Liver (tissue), 9 donors: ENCODE data around the gene ARPIN. TPM values are rescaled to one million over a fixed set of nuclear protein-coding genes. Genes with fewer than 3 reads are reported as not detected.

Experiments used
- DNase-seq: peaks from one replicate; pipeline ENCODE4 v3.0.0-alpha.2; 2017; ENCODE audit warnings: low spot score
- H3K27ac ChIP-seq, 2 donors: one replicate each; pipeline ENCODE4 v1.7.0; 2013; ENCODE audit warnings: inconsistent platforms in 2 of 2, low read length in 2 of 2, control low read depth in 1 of 2, low read depth in 1 of 2, mild to moderate bottlenecking in 1 of 2
- H3K27me3 ChIP-seq, 4 donors: one replicate each; pipeline versions ENCODE4 v1.6.1 to v1.7.0; 2013; ENCODE audit warnings: low read length in 3 of 4, inconsistent platforms in 1 of 4, mild to moderate bottlenecking in 1 of 4, moderate library complexity in 1 of 4; ENCODE audit not compliant: control insufficient read depth in 4 of 4, insufficient read depth in 4 of 4
- H3K36me3 ChIP-seq, 4 donors: one replicate each; pipeline versions ENCODE4 v1.6.1 to v1.7.0; 2013; ENCODE audit warnings: low read length in 3 of 4, mild to moderate bottlenecking in 3 of 4, low read depth in 1 of 4, moderate library complexity in 1 of 4; ENCODE audit not compliant: control insufficient read depth in 4 of 4, insufficient read depth in 3 of 4
- H3K4me1 ChIP-seq, 4 donors: one replicate each; pipeline versions ENCODE4 v1.6.1 to v1.7.0; 2013; ENCODE audit warnings: low read length in 3 of 4, mild to moderate bottlenecking in 3 of 4, moderate library complexity in 1 of 4; ENCODE audit not compliant: control insufficient read depth in 4 of 4, insufficient read depth in 4 of 4
- H3K4me3 ChIP-seq, 3 donors: one replicate each; pipeline versions ENCODE4 v1.6.1 to v1.7.0; 2013; ENCODE audit warnings: low read length in 3 of 3, control low read depth in 1 of 3, low read depth in 1 of 3, mild to moderate bottlenecking in 1 of 3
- H3K9ac ChIP-seq, 2 donors: one replicate each; pipeline ENCODE4 v1.7.0; 2013; ENCODE audit warnings: low read length in 2 of 2, mild to moderate bottlenecking in 2 of 2, moderate library complexity in 2 of 2, control low read depth in 1 of 2, low read depth in 1 of 2
- H3K9me3 ChIP-seq, 4 donors: one replicate each; pipeline versions ENCODE4 v1.6.1 to v1.7.0; 2013; ENCODE audit warnings: low read length in 3 of 4; ENCODE audit not compliant: control insufficient read depth in 4 of 4
- EGR1 ChIP-seq, 2 donors: IDR thresholded peaks; 2 replicates each; pipeline ENCODE4 v1.6.1; 2016 to 2018; ENCODE audit warnings: antibody characterized with exemption in 2 of 2, low read depth in 2 of 2
- FOXA2 ChIP-seq: IDR thresholded peaks from 2 replicates; pipeline ENCODE4 v1.6.1; 2016; ENCODE audit warnings: antibody characterized with exemption
- GABPA ChIP-seq, 2 donors: IDR thresholded peaks in 1 of 2; conservative IDR thresholded peaks in 1 of 2; 2 replicates each; pipeline ENCODE4 v1.6.1; 2016; ENCODE audit warnings: antibody characterized with exemption in 2 of 2, mild to moderate bottlenecking in 1 of 2, moderate library complexity in 1 of 2
- HNF4A ChIP-seq, 2 donors: conservative IDR thresholded peaks; 2 replicates each; pipeline ENCODE4 v1.6.1; 2016; ENCODE audit warnings: antibody characterized with exemption in 2 of 2, mild to moderate bottlenecking in 2 of 2
- HNF4G ChIP-seq: IDR thresholded peaks from 2 replicates; pipeline ENCODE4 v1.6.1; 2016; ENCODE audit warnings: antibody characterized with exemption
- JUND ChIP-seq, 2 donors: IDR thresholded peaks; 2 replicates each; pipeline ENCODE4 v1.6.1; 2016; ENCODE audit warnings: antibody characterized with exemption in 2 of 2
- NR2F2 ChIP-seq: IDR thresholded peaks from 2 replicates; pipeline ENCODE4 v1.6.1; 2016; ENCODE audit warnings: antibody characterized with exemption
- RAD21 ChIP-seq, 2 donors: IDR thresholded peaks; 2 replicates each; pipeline ENCODE4 v1.6.1; 2016; ENCODE audit warnings: antibody characterized with exemption in 2 of 2, mild to moderate bottlenecking in 2 of 2
- RXRA ChIP-seq, 2 donors: IDR thresholded peaks; 2 replicates each; pipeline ENCODE4 v1.6.1; 2017 to 2018; ENCODE audit warnings: antibody characterized with exemption in 2 of 2, mild to moderate bottlenecking in 1 of 2
- TAF1 ChIP-seq: conservative IDR thresholded peaks from 2 replicates; pipeline ENCODE4 v1.6.1; 2016; ENCODE audit warnings: antibody characterized with exemption, mild to moderate bottlenecking
- YY1 ChIP-seq: IDR thresholded peaks from 2 replicates; pipeline ENCODE4 v1.6.1; 2016; ENCODE audit warnings: antibody characterized with exemption, mild to moderate bottlenecking
- WGBS: extraction: QIAGEN DNeasy Blood & Tissue Kit; methylation state at CpG from one replicate; pipeline ENCODE4 v1.1.7; 2013; 5-methylcytosine and 5-hydroxymethylcytosine counted together
- polyA plus RNA-seq, 2 donors: library from polyadenylated mRNA; stranded (reverse) in 1 of 2; unstranded in 1 of 2; fragments of 200-250 nt in 1 of 2; fragments of >200 nt in 1 of 2; fragmentation: Nextera tagmentation in 1 of 2; extraction: Ambion mirVana in 1 of 2; gene quantifications; one replicate each; pipeline versions ENCODE4 v1.2.1 to v1.2.3, GENCODE V29; 2013 to 2015
- total RNA-seq, 2 donors: library from RNA; depleted of rRNA; stranded (reverse); fragments of >200 nt; gene quantifications; one replicate each; pipeline ENCODE4 v1.2.3, GENCODE V29; 2014
- TF ChIP-seq, protein P1 (sequence below): fragments of 150-350 bp; IDR thresholded peaks from 2 replicates; pipeline ENCODE4 v1.5.1; 2017; ENCODE audit warnings: improper control_type of control experiment, low read depth, low read length; ENCODE audit not compliant: missing input control
- TF ChIP-seq, protein P2 (sequence below): IDR thresholded peaks from 2 replicates; pipeline ENCODE4 v1.6.1; 2016; ENCODE audit warnings: antibody characterized with exemption
- TF ChIP-seq, protein P3 (sequence below): IDR thresholded peaks from 2 replicates; pipeline ENCODE4 v1.6.1; 2016; ENCODE audit warnings: antibody characterized with exemption
- TF ChIP-seq, protein P4 (sequence below): IDR thresholded peaks from 2 replicates; pipeline ENCODE4 v1.6.1; 2016; ENCODE audit warnings: antibody characterized with exemption, mild to moderate bottlenecking
- donor health status: healthy.
- donor health status: healthy.
- donor health status: healthy.
- donor health status: healthy.
- donor health status: healthy.

ARPIN gene
- total and polyA plus RNA-seq, 4 donors = 1.6 to 7.2 (median 3.5) TPM

DNA sequence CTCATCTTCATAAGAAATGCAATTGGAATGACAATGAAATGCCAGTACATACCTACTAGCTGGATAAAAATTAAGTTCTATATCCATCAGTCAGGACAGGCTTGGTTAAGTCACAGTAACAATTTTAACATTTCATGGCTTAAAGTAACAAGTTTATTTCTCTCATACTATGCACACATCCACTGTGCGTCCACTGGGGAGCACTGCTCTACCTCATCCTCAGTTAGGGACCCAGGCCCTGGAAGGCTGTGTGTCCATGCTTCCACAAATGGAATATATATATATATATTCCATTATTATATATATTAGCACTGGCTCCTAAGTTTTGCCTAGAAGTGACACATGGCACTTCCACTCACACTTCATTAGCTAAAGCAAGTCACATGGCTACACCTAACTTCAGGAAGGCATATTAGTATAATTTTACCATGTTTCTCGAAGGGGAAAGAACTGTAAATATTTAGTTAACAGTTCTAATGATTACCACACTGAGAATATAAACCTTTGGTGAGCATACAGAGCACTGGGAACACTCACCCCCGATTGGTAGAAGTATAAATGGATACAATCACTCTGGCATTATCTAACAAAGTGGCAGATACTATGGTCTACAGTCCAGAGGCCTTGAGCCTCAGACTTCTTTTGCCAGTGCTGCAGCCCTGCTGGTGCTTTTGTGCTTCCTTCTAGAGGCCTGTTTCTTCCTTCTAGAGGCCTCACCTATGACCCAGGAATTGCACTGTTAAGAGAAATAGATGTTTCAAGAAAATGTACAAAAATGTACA lies 47.6 kb downstream of the ARPIN start:
- H3K27ac ChIP-seq = peak overlapping the region in 1 of 2 donors; percentile 19
- H3K9me3 ChIP-seq = no peaks in the 10 kb centered on the region
- 48% methylated on average over 3 of the region's 3 CpGs for WGBS
- peaks cover 1 to 12% (median 7%) of the 10 kb centered on the region in 4 donors for H3K36me3 ChIP-seq
- TF ChIP-seq HNF4A (conservative IDR thresholded peaks at IDR 0.05) (peak; percentile 54 to 83), RXRA (IDR thresholded peaks at IDR 0.05) (peak in 1 of 2 donors; percentile 58), EGR1 (IDR thresholded peaks at IDR 0.05; ENCODE audit: low read depth in 2 of 2) (no peak), HNF4G (peak; percentile 14), FOXA2 (no peak), JUND (IDR thresholded peaks at IDR 0.05) (peak in 1 of 2 donors; percentile 5), GABPA (IDR thresholded peaks at IDR 0.05 in 1 of 2, conservative IDR thresholded peaks at IDR 0.05 in 1 of 2) (no peak), YY1 (peak; percentile 44)
- TF ChIP-seq, protein P1, sequence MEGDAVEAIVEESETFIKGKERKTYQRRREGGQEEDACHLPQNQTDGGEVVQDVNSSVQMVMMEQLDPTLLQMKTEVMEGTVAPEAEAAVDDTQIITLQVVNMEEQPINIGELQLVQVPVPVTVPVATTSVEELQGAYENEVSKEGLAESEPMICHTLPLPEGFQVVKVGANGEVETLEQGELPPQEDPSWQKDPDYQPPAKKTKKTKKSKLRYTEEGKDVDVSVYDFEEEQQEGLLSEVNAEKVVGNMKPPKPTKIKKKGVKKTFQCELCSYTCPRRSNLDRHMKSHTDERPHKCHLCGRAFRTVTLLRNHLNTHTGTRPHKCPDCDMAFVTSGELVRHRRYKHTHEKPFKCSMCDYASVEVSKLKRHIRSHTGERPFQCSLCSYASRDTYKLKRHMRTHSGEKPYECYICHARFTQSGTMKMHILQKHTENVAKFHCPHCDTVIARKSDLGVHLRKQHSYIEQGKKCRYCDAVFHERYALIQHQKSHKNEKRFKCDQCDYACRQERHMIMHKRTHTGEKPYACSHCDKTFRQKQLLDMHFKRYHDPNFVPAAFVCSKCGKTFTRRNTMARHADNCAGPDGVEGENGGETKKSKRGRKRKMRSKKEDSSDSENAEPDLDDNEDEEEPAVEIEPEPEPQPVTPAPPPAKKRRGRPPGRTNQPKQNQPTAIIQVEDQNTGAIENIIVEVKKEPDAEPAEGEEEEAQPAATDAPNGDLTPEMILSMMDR = no peak
- H3K27me3 ChIP-seq = no peaks in the 10 kb centered on the region
- no peak overlapping the region for H3K4me3 ChIP-seq
- DNase-seq = no peak
- peaks cover 9 to 23% (median 11%) of the 10 kb centered on the region in 4 donors for H3K4me1 ChIP-seq
- no peak overlapping the region for H3K9ac ChIP-seq

DNA sequence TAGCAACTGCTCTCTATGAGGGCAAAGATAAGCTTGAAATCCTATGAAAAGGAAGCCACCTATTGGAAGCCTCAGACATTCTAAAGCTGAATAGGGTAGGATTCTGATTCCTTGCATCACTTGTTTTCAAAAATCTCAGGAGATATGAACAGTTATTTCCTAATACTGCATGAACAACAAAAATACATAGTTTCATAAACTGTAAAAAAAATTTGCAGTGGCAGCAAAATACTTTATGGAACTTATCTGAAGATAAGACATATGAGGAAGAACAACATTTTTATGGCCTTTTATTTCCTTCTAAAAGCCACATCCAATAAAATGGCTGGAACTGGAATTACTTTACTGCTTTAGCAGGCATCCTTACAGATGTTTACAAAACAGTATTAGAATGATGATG lies 48.8 kb downstream of the ARPIN start:
- H3K36me3 ChIP-seq = peaks cover 1 to 12% (median 8%) of the 10 kb centered on the region in 4 donors
- no peak overlapping the region for H3K4me3 ChIP-seq
- TF ChIP-seq YY1 = no peak
- TF ChIP-seq, protein P2, sequence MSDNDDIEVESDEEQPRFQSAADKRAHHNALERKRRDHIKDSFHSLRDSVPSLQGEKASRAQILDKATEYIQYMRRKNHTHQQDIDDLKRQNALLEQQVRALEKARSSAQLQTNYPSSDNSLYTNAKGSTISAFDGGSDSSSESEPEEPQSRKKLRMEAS = no peak
- TF ChIP-seq NR2F2 = no peak
- TF ChIP-seq RXRA (IDR thresholded peaks at IDR 0.05) = no peak
- TF ChIP-seq, protein P3, sequence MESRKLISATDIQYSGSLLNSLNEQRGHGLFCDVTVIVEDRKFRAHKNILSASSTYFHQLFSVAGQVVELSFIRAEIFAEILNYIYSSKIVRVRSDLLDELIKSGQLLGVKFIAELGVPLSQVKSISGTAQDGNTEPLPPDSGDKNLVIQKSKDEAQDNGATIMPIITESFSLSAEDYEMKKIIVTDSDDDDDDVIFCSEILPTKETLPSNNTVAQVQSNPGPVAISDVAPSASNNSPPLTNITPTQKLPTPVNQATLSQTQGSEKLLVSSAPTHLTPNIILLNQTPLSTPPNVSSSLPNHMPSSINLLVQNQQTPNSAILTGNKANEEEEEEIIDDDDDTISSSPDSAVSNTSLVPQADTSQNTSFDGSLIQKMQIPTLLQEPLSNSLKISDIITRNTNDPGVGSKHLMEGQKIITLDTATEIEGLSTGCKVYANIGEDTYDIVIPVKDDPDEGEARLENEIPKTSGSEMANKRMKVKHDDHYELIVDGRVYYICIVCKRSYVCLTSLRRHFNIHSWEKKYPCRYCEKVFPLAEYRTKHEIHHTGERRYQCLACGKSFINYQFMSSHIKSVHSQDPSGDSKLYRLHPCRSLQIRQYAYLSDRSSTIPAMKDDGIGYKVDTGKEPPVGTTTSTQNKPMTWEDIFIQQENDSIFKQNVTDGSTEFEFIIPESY = no peak
- TF ChIP-seq, protein P4, sequence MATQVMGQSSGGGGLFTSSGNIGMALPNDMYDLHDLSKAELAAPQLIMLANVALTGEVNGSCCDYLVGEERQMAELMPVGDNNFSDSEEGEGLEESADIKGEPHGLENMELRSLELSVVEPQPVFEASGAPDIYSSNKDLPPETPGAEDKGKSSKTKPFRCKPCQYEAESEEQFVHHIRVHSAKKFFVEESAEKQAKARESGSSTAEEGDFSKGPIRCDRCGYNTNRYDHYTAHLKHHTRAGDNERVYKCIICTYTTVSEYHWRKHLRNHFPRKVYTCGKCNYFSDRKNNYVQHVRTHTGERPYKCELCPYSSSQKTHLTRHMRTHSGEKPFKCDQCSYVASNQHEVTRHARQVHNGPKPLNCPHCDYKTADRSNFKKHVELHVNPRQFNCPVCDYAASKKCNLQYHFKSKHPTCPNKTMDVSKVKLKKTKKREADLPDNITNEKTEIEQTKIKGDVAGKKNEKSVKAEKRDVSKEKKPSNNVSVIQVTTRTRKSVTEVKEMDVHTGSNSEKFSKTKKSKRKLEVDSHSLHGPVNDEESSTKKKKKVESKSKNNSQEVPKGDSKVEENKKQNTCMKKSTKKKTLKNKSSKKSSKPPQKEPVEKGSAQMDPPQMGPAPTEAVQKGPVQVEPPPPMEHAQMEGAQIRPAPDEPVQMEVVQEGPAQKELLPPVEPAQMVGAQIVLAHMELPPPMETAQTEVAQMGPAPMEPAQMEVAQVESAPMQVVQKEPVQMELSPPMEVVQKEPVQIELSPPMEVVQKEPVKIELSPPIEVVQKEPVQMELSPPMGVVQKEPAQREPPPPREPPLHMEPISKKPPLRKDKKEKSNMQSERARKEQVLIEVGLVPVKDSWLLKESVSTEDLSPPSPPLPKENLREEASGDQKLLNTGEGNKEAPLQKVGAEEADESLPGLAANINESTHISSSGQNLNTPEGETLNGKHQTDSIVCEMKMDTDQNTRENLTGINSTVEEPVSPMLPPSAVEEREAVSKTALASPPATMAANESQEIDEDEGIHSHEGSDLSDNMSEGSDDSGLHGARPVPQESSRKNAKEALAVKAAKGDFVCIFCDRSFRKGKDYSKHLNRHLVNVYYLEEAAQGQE = no peak
- TF ChIP-seq RAD21 (IDR thresholded peaks at IDR 0.05) = no peak
- TF ChIP-seq TAF1 = no peak
- no peak for TF ChIP-seq EGR1 (IDR thresholded peaks at IDR 0.05; ENCODE audit: low read depth in 2 of 2)
- TF ChIP-seq HNF4G = no peak
- TF ChIP-seq HNF4A (conservative IDR thresholded peaks at IDR 0.05) = no peak
- TF ChIP-seq, protein P1 = no peak
- no peak for DNase-seq
- no peaks in the 10 kb centered on the region for H3K9me3 ChIP-seq
- H3K9ac ChIP-seq = no peak overlapping the region
- H3K27ac ChIP-seq = no peak overlapping the region
- no peaks in the 10 kb centered on the region for H3K27me3 ChIP-seq
- H3K4me1 ChIP-seq = peaks cover 8 to 25% (median 11%) of the 10 kb centered on the region in 4 donors
